GM18520 (cell line): ENCODE measurements around the gene ADORA2B.
"Not testable (repeated sequence)": the region's sequence is repeated elsewhere in the genome, so short reads cannot be mapped to it uniquely, and the experiment has no call there.

ENCODE experiments used
- ATAC-seq: cut with Tn5 transposase; IDR thresholded peaks from one replicate; pipeline ENCODE4 v1.9.1; 2021; ENCODE audit not compliant: unreplicated experiment

The ADORA2B gene

DNA sequence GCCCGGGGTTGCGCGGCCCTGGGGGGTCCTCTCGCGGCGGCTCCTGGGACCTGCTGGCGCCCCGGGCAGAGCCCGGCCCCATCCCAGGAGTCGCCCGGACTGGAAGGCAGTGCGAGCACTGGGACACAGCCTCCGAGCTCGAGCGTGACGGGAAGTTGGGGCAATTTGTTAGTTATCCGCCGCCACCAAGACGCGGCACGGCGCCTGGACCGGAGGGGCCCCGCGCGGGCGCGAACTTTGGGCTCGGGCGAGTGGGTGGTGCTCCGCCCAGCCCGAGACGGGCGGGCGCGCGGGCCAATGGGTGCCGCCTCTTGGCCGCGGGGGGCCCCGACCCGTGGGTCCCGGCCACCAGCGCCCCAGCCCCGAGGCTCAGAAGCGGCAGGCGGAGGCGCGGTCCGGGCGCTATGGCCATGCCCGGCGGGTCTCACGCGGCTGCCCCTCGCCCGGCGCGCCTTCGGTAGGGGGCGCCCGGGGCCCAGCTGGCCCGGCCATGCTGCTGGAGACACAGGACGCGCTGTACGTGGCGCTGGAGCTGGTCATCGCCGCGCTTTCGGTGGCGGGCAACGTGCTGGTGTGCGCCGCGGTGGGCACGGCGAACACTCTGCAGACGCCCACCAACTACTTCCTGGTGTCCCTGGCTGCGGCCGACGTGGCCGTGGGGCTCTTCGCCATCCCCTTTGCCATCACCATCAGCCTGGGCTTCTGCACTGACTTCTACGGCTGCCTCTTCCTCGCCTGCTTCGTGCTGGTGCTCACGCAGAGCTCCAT is at the start of gene ADORA2B:
Gene ADORA2B, plus strand, starts transcription at position 372 of the 768 bp plus-strand sequence. Its CDS starts 119 bp downstream, at position 491.
- no peak for ATAC-seq

DNA sequence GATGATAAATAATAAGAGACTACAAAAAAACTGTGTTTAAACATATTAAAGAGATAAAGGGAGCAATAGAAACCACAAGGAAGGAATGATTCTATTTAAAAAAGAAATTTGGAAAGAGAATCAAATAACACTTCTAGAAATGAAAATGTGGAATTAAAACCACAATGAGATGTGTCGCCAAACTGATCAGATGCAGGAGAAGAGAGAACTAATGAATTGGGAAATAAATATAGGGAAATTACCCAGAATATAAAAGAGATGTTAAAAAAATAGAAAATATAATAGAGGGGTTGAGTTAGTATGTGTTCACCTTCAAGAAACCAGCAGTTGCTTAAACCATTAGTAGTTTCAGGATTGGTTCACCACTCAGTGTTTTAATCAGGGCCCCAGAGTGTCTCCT is 48.7 kb upstream of the ADORA2B start:
- ATAC-seq, result no peak

DNA sequence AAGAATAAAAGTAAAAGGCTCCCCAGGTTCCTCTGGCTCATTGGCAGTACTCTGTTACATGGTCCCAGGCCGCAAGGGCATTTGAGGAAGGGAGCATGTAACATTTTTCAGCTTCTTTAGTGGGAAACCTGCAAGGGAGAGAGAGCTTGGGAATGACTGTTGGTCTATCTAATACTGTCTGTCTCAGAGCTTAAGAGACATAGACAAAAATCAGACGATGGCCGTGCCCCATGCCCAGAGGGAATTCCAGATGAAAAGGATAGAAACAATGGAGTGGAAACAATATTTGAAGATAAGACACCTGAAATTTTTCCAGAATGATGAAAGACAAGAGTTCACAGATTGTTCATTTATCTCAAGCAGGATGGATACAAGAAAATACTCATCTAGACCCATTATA is 48.1 kb upstream of the ADORA2B start:
- no peak for ATAC-seq

DNA sequence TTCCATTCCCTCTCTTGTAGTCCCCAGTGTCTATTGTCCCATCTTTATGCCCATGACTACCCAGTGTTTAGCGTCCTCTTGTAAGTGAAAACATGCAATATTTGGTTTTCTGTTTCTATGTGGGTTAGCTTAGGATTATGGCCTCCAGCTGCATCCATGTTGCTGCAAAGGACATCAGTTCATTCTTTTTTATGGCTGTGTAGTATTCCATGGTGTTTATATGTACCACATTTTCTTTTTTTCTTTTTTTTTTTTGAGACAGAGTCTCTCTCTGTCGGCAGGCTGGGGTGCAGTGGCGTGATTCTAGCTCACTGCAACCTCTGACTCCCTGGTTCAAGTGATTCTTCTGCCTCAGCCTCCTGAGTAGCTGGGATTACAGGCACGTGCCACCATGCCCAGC is 45.3 kb upstream of the ADORA2B start:
- not testable (repeated sequence) for ATAC-seq

DNA sequence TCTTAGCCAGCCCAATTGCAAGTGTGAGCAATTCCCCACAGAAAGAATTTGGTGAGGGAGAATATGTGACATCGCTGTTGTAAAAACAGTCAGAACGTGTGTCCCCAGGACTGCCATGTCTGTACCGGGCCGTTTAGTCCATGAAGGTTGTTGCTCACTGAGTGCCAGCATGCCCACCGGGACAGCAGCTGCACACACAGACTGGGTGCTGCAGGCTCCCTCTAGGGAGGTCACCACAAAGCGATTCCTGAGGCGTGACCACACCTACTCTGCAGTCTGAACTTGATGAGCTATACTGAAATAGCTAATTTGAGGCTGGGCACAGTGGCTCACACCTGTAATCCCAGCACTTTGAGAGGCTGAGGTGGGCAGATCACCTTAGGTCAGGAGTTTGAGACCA is 44.1 kb upstream of the ADORA2B start:
- ATAC-seq, result no peak

DNA sequence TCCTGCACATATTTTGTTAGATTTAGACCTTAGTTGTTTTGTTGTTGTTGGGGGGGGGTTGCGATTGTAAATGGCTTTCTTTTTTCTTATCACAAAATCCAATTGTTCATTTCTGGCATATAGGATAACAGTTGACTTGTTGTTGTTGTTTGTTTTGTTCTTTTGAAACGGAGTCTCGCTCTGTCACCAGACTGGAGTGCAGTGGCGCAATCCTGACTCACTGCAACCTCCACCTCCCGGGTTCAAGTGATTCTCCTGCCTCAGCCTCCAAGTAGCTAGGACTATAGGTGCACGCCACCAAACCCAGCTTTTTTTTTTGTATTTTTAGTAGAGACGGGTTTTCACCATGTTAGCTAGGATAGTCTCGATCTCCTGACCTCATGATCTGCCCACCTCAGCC is 39.7 kb upstream of the ADORA2B start:
- ATAC-seq, result not testable (repeated sequence)

DNA sequence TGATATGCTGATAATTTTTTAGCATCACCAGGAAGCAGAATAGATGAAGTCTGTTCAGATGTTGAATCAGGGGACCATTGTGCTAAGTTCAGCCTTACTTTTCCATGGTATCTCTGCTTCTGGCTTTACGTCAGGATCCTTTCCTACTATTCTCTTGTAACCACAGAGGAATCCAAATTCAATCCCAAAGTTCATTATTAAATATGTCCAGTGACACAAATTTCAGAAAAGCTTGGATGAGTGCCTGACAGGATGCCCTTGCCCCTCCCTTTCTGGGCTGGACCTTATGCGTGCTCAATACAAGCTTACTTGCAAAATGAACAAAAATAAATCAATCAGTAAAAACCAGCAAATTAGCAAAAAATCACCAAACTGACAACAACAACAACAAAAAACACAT is 37.6 kb upstream of the ADORA2B start:
- no peak for ATAC-seq

DNA sequence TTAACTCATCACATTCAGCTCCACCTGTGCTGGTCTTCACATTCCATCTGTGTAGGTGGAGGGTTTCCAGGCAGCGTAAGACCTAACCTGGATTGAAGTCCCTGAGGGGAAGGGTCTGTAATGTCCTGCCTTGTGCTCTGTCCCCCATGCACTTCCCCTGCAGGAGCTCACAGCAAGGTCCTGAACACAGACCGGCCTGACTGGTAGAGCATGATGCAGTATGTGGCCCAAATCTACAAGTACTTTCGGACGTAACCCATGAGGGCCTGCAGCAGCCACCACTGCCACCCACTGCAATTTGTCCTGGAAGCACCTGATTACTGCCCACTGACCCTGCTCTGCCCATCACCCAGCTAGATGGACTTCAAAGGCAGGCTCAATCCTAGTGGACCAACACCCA is 36.6 kb upstream of the ADORA2B start:
- ATAC-seq, result no peak

DNA sequence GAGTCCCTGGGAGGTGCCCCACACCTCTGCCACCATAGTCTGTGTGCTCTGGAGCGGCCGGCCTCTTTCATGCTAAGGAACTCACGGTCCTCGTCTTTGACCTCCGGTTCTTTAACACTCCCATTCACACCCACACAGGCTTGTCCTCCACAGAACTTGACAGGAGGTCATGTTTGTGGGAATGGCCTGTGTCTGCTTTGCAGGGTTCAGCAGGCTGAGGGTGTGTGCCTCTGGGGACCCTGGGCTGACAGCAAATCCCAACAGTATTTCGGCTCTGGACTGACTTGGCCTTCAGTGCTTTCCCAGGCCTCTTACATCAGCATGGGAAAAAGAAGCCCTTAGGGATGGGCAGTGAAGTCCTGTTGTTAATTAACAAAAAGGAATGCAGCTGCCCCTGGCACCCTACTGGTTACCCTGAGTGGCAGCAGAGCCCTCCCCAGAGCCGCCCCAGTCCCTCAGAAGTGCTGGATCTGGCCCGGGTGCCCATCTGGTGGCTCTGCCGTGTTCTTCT is 35.4 kb upstream of the ADORA2B start:
- ATAC-seq, result no peak

DNA sequence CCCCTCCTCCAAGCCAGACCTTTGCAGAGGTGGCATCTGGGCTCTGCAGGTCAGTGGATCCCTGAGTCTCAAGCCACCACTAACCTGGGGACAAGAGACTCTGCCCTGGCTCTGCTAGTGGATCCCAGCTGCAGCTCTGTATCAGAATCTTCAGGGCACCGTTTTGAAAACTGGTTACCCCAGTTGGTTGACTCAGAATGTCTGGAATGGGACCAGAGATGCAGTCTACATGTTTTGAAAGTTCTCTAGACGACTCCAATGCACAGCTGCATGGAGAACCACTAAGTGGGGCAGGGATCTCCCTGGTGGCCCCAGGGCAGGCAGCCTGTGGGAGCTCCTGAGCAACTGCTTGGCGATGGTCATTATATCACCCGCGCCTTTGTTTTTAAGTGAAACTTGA is 34.1 kb upstream of the ADORA2B start:
- no peak for ATAC-seq

DNA sequence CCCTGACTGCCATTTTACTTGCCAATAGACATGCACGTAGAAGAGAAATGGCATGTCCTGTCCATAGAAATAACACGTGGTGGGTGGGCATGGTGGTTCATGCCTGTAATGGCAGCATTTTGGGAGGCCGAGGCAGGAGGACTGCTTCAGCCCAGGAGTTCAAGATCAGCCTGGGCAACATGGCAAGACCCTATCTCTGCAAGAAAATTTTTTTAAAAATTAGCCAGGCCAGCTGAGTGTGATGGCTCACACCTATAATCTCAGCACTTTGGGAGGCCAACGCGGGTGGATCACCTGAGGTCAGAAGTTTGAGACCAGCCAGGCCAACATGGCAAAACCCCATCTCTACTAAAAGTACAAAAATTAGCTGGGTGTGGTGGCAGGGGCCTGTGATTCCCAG is 33.2 kb upstream of the ADORA2B start:
- not testable (repeated sequence) for ATAC-seq

DNA sequence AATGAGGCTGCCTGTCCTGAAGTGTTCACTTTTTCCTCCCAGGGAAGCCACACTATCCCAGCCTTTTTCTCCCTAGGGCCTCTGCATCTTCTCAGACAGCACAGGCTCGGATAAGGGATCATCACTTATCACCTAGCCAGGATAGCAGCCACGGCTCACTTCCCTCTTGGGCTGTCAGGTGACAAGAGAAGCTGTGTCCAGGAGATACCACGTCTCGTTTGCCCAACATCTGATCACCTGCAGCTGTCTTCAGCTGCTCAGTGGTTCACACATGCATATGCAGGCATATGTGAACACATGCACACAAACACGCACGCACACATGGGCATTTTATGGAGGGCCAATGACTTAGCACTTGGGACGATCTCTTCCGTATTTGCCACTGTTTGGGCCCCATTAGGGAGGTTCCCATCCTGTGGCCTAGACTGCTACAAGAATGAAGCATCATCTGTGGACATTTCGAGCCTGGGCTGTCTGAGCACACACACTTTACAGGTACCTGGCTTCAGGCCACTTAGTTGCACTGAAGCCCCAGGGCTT is 32.4 kb upstream of the ADORA2B start:
- ATAC-seq, result no peak

DNA sequence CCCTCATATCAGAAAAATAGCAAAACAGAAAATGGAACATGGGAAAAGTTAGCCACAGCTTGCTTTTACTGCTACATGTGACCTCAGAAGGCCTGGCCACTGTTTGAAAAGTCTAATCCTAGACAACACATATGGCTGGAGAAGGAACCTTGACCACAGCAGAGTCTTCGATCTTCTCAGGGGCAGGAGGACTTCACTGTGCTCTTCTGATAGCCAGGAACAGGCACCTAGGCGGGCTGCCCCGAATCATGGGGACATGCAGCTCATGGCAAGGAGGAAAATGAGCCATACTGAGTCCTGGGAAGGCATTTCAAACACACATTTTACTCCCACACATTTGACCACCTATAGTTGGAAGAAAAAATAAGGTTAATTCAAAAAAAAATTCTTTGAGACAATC is 31.1 kb upstream of the ADORA2B start:
- ATAC-seq, result no peak

DNA sequence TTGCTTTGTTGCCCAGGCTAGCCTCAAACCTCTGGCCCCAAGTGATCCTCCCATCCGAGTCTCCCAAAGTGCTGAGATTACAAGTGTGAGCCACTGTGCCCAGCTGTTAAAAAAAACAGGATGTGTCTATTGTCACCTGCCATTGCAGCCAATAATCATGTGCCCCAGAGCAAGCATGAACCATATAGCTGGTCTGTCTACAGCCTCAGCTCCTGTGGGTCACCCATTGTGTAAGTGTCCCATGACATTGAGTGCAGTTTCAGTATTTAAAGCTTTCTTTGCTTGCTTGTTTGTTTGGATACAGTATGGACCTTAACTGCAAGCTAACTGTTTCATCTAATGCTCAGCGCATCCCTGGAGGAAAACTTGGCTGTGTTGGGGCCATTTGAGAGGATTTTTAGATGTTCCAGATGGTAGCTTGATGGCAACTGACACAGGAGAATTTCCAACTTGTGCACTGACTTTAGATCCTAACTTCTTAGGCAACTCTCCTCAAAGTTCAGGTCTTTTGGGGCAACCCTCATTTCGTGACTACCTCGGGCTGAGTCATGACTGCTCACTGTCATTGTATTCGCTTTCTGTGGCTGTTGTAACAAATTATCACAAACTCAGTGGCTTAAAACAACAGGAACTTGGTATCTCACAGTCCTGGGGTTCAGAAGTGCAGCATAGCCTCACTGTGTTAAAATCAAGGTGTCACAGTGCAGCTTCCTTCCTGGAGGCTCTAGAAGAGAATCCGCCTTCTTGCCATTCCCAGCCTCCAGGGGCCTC is 30.3 kb upstream of the ADORA2B start:
- no peak for ATAC-seq

DNA sequence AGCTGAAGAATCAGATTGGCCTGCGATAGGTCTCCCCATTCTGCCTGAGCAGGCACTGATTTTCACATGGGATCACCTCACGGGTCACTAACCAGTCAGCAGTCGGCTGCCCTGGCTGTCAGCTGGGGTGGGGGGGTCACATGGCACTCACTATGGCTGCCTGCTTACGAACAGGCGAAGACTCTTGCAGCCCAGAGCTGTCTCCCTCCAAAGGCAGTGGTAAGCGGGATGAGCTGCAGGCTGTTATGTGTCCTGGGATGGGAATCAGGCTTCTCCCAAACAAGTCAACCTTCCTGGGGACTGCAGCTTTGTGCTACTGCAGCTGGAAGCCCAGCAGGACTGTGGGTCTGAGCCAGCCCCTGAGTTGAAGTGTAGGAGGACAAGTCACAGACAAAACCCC is 29.0 kb upstream of the ADORA2B start:
- no peak for ATAC-seq

DNA sequence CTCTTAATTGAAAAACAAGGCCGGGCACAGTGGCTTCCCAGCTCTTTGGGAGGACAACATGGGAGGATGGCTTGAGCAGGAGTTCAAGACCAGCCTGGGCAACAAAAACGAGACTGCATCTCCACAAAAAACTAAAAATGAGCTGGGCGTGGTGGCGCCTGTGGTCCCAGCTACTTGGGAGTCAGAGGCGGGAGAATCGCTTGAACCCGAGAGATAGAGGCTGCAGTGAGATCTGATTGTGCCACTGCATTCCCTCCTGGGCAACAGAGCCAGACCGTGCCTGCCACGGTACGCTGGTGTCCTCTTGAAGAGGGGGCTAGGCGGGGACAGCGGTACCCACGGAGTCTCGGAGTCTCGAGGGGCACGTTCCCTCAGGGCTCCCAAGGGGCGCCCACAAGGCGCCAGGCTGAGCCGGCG is 27.9 kb upstream of the ADORA2B start:
- ATAC-seq, result no peak

DNA sequence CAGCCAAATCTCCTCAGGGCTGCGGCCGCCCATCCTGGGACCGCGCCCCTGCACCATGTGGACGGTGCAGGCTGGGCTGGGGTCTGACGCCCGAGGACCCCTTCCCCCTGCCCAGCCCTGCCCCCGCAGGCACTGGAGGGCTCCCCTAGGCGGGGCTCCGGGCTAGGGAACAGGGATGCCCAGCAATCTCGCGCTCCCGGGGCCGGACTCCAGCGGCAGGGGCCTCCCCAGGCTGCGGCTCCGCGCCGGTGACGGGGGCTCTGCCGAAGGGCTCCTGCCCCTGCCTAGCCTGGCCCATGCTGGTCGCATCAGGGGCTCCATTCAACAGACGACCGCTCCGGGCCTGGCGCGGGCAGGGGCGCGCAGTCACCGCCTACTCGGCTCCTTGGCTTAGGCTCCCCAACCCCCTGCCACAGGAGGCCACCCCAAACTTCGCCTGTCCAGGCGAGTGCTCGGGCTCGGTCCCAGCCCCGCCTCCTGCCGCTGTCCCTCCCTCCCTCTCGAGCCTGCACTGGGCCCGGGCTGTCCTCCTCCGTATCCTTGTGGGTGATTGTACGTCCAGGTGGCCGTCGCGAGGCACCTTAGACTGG is 27.4 kb upstream of the ADORA2B start:
- no peak for ATAC-seq

DNA sequence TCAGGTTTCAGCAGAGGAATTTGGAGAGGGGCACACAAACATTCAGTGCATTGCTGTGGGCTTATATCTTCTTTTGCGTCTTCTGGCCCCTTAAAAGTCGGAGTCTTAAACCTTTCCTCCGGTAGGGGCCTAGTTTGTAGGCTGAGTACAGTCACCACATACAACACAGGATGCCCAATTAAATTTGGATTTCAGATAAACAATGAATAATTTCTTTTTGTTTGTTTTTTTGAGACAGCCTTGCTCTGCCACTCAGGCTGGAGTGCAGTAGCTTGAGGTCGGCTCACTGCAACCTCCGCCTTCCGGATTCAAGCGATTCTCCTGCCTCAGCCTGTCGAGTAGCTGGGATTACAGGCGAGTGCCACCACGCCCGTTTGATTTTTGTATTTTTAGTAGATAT is 26.7 kb upstream of the ADORA2B start:
- no peak for ATAC-seq

DNA sequence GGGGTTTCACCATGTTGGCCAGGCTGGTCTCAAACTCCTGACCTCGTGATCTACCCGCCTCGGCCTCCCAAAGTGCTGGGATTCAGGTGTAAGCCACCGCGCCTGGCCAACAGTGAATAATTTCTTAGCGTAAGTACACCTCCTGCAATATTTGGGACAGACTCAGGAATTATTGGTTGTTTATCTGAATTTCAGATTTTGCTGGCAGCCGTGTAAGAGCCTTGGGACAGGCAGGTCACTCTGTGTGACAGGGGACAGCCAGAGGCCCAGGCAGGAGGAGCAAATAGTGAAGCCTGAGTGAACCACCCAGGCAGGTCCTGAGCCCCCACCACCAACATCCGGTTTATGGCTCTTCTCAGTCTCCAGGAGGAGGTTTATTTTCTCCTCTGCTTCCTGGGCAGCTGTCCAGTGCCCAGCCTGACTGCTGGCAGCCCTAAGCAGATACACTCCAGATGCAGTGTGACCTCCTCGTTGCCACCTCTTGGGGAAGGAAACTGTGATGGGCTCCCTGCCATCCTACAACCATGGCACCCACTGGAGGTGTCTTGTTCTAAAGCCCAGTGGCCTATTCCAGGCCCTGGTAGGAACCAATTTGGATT is 26.2 kb upstream of the ADORA2B start:
- ATAC-seq, result no peak

DNA sequence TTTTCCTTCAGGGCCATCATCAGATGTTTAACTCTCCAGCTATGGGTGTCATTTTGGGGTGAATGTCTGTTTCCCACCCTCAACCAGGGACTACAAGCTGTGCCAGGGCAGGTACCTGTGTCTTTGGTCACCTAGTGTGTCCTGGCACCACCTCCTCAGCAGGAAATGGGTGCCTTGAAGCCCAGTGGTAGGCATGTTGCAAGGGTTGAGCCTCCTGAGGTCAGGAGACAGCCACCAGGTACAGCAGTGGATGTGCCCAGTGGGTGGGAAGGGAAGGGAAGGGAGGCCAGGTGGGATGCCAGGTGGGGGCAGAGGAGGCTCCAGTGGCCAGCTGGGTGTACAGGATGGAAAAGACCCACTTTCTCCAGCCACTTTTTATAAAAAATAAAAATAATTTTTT is 25.5 kb upstream of the ADORA2B start:
- no peak for ATAC-seq

DNA sequence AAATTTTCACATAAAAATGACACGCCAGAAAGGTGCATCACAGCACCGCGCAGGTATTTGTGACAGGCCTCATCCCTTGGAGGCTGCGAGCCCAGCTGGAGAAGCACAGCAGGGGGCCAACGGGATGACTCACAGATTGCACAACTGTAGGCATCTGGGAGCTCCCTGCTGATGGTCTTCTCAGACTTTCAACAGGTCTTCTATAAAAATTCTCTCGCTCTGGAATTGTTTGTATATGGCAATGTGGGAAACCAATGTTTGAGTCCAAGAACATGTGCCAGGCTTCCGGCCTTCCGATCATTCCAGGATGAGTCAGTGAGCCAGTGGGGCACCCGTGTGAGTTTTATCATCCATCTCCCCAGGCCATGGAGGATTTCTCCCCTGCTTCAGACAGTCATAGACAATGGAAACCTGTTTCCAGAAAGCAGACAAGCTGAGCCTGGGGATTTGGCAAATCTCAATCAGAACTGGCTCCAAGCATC is 24.1 kb upstream of the ADORA2B start:
- no peak for ATAC-seq
